NOMO-1 treated with dmso at 0.1 percent for 144 hours (cell line): ENCODE results near the gene ACSL1.

Experiments
- DNase-seq: peaks from one replicate; lab custom pipeline; 2025; ENCODE audit not compliant: unreplicated experiment; lab: John Stamatoyannopoulos, UW

ACSL1 gene

GRCh38 chr4:184732126-184732525 is 93.6 kb downstream of the ACSL1 start:
- DNase-seq, result no peak

GRCh38 chr4:184731056-184731455 is 94.7 kb downstream of the ACSL1 start:
- DNase-seq, result no peak

- no peak for DNase-seq
Measured at GRCh38 chr4:184729946-184730345, 95.8 kb downstream of the ACSL1 start.

GRCh38 chr4:184728858-184729257 is 96.9 kb downstream of the ACSL1 start:
- no peak for DNase-seq

GRCh38 chr4:184727430-184727829 is 98.3 kb downstream of the ACSL1 start:
- DNase-seq, result no peak

- no peak for DNase-seq
Measured at GRCh38 chr4:184722798-184723197, 103.0 kb downstream of the ACSL1 start.

GRCh38 chr4:184721254-184721653 is 104.5 kb downstream of the ACSL1 start:
- DNase-seq, result no peak

- no peak for DNase-seq
Measured at GRCh38 chr4:184719407-184719806, 106.4 kb downstream of the ACSL1 start.

GRCh38 chr4:184715526-184715925 is 110.2 kb downstream of the ACSL1 start:
- DNase-seq, result no peak

- no peak for DNase-seq
Measured at GRCh38 chr4:184713887-184714286, 111.9 kb downstream of the ACSL1 start.

GRCh38 chr4:184712322-184712721 is 113.4 kb downstream of the ACSL1 start:
- no peak for DNase-seq

- no peak for DNase-seq
Measured at GRCh38 chr4:184706453-184706852, 119.3 kb downstream of the ACSL1 start.

GRCh38 chr4:184705692-184706091 is 120.1 kb downstream of the ACSL1 start:
- DNase-seq, result no peak
